ENCODE results near the gene C5AR1.
"Not testable (repeated sequence)": the region's sequence is repeated elsewhere in the genome, so short reads cannot be mapped to it uniquely, and the experiment has no call there.

Gene C5AR1

DNA sequence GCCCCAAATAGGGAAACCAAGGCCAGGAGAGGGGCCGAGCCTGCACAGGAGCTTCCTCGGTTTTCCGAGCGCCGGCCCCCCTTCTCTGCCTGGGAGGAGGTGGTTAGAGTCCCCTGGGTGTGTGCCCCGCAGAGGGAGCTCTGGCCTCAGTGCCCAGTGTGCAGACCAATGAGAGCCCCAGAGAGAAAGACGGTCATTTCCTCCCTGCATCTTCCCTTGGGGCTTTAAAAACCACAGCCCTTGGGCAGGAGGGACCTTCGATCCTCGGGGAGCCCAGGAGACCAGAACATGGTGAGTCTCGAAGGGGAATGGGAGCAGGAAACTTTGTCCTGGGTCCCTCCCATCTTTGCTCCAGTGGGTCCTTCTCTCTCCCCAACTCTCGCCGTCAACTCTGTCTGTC lies at the start of gene C5AR1:
TSS of gene C5AR1 (plus strand) at position 254 of the 400 bp plus-strand sequence. CDS start at position 289, 35 bp downstream.
- no peak for DNase-seq (ENCODE audit: low spot score)

DNA sequence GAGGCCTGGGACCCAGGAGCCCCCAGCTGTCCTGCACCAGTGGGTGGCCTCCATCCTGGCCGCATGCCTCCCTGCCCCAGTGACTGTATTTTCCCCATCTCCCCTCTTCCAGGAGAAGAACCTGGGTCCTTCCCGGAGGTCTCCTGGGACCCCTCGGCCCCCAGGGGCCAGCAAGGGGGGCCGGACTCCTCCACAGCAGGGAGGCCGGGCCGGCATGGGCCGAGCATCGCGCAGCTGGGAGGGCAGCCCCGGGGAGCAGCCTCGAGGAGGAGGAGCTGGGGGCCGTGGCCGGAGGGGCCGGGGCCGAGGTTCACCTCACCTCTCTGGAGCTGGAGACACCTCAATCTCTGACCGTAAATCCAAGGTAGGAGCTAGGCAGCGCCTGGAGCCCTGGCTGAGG lies 49.2 kb upstream of the C5AR1 start:
- DNase-seq (ENCODE audit: low spot score): no peak

DNA sequence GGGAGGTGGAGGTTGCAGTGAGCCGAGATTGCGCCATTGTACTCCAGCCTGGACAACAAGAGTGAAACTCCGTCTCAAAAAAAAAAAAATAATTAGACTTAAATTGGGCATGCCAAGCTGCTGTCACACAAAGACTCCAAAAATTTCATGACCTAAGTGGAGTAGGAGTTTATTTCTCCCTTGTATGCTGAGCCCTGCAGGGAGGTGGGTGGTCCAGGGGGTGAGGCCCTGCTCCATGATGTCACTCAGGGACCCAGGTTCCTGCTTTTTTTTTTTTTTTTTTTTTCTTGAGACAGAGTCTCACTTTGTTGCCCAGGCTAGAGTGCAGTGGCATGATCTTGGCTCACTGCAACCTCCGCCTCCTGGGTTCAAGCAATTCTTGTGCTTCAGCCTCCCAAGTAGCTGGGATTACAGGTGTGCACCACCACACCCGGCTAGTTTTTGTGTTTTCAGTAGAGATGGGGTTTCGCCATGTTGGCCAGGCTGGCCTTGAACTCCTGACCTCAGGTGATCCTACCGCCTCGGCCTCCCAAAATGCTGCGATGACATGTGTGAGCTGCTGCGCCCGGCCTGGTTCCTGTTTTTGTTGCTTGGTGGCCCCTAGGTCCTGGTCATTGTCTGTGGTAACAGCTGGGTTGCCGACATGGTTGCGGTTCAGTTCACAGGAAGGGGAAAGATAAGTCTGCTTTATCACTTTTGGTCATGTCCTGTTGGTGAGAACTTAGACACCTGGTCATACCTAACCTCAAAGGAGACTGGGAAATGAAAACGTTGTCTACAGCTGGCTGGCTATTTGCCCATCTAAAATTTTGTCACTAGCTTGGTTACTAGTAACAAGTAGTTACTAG lies 47.5 kb upstream of the C5AR1 start:
- DNase-seq (ENCODE audit: low spot score): not testable (repeated sequence)

DNA sequence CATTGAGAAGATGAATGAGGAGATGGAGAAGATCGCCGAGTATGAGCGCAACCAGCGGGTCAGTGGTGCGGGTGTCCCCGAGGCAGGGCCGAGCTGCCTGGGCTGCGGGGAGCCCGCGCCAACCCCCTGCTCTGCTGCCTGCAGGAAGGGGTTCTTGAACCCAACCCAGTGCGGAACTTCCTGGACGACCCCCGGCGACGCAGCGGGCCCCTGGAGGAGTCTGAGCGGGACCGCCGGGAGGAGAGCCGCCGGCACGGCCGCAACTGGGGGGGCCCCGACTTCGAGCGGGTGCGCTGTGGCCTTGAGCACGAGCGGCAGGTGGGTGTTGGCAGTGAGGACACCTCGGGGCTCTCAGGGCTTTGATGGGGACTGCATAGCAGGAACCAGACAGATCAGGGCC lies 45.0 kb upstream of the C5AR1 start:
- no peak for DNase-seq (ENCODE audit: low spot score)

- no peak for DNase-seq (ENCODE audit: low spot score)
Observed at GRCh38 chr19:47266401-47266941, 43.2 kb upstream of the C5AR1 start.

- no peak for DNase-seq (ENCODE audit: low spot score)
Observed at GRCh38 chr19:47267350-47267759, 42.3 kb upstream of the C5AR1 start.

- no peak for DNase-seq (ENCODE audit: low spot score)
Observed at GRCh38 chr19:47268028-47268427, 41.6 kb upstream of the C5AR1 start.

GRCh38 chr19:47269596-47269995 lies 40.1 kb upstream of the C5AR1 start:
- no peak for DNase-seq (ENCODE audit: low spot score)

DNA sequence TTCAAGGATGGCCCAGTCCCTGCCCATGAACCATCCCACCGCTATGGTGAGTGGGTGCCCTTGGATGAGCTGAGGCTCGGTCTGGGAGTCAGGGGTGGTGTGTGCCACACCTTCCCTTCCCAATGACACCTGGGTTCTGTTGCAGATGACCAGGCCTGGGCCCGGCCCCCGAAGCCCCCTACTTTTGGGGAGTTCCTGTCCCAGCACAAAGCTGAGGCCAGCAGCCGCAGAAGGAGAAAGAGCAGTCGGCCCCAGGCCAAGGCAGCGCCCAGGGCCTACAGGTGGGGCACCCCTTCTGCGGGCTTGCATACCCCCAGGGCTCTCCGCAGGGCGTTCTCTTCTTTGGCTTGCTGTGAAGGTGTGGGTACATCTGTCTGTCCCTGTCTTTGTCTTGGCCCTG lies 39.3 kb upstream of the C5AR1 start:
- DNase-seq (ENCODE audit: low spot score): no peak

DNA sequence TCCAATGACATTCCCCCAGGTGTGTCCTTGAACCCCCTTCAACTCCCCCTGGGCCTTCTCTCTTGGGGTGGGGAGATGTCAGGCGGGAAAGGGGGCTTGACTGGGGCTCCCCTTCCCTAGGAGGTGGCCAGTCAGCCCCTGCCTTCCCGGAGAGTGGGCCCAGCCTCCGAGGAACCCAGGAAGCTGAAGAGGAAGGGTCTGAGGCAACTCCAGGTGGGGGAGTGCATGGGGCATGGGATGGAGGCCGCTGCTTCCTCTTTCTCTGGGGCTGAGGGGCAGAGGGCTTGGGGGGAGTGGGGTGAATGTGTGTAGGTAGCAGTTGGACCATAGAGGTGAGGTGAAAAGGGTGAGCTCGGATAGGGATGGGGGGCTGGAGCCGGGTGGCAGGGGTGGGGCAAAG lies 37.7 kb upstream of the C5AR1 start:
- no peak for DNase-seq (ENCODE audit: low spot score)

- DNase-seq (ENCODE audit: low spot score): peak; percentile 59
Observed at GRCh38 chr19:47272448-47273312, 37.0 kb upstream of the C5AR1 start.

GRCh38 chr19:47273313-47274070 lies 36.2 kb upstream of the C5AR1 start:
- peak; percentile 97 for DNase-seq (ENCODE audit: low spot score)

GRCh38 chr19:47274071-47274890 lies 35.4 kb upstream of the C5AR1 start, which contains the start of gene INAFM1:
INAFM1 (plus strand) TSS chr19:47274885; CDS start chr19:47274920, 35 bp downstream.
- DNase-seq (ENCODE audit: low spot score): peak; percentile 91

DNA sequence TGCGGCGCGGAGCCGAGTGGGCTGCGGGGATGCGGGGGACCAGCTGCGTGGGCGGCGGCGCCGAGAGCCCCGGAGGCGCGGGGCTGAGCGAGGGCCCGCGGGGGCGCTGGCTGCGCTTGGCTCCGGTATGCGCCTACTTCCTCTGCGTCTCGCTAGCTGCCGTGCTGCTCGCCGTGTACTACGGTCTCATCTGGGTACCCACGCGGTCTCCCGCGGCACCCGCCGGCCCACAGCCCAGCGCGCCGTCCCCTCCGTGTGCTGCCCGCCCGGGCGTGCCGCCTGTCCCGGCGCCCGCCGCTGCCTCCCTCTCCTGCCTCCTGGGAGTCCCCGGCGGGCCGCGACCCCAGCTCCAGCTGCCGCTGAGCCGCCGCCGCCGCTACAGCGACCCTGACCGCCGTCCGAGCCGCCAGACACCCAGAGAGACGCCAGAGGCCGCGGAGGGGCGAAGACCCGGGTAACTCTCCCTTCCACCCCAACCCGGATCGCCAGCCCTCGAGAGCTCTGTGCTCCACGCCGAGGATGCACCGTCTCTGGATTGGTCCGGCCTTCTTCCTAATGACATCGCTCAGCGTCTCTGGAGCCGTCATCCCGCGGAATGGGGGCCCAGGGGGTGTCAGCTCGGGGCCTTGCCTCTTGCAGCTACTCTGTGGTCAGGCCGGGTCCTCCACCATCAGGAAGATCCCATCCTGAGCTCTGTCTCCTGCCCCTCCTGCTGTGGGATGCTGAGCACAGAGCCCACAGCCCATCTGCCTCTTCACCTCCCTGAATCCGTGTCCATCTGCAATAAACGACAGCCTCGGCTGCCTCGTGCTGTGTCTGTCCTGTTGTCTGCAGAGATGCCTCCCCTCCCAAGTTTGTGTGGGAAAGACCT lies 34.5 kb upstream of the C5AR1 start:
- DNase-seq (ENCODE audit: low spot score): no peak

GRCh38 chr19:47275791-47276461 lies 33.7 kb upstream of the C5AR1 start:
- no peak for DNase-seq (ENCODE audit: low spot score)

DNA sequence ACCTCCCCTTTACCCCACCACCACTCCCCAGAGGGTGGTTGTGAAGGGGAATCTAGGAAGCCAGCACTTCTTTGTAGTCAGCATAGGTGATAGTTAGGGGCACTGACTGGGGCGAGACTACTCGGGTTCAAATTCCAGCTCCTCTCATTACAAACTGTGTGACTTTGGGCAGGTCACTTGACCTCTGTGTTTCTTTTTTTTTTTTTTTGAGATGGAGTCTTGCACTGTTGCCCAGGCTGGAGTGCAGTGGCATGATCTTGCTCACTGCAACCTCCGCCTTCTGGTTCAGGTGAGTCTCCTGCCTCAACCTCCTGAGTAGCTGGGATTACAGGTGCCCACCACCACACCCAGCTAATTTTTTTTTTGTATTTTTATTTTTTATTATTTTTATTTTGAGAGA lies 33.1 kb upstream of the C5AR1 start:
- DNase-seq (ENCODE audit: low spot score): not testable (repeated sequence)

DNA sequence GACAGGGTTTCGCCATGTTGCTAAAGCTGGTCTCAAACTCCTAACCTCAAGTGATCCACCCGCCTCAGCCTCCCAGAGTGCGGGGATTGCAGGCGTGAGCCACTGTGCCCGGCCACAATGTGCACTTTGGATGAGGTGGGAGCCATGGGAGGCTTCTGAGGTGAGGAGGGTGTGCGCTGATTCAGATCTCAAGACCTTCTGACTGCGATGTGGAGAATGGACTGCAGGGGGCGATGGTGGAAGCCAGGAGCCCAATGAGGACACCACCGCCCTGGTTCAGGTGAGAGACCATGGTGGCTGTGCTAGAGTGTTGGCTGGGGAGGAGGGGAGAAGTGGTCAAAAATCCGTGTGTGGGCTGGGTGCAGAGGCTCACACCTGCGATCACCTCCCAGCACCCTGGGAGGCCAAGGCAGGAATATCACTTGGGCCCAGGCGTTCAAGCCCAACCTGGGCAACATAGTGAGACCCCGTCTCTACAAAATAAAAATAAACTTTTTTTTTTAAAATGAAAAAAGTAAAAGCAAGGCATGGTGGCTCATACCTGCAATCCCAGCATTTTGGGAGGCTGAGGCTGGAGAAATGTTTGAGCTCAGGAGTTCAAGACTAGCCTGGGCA lies 29.4 kb upstream of the C5AR1 start:
- DNase-seq (ENCODE audit: low spot score): peak; percentile 64

- no peak for DNase-seq (ENCODE audit: low spot score)
Observed at GRCh38 chr19:47283405-47284059, 26.1 kb upstream of the C5AR1 start.
